GM21381 (cell line): ENCODE results near the gene C14orf39.

Experiments
- ATAC-seq: cut with Tn5 transposase; IDR thresholded peaks from one replicate; pipeline ENCODE4 v1.9.1; 2021; ENCODE audit warnings: mild to moderate bottlenecking, moderate library complexity; ENCODE audit not compliant: unreplicated experiment

C14orf39 gene, protein sequence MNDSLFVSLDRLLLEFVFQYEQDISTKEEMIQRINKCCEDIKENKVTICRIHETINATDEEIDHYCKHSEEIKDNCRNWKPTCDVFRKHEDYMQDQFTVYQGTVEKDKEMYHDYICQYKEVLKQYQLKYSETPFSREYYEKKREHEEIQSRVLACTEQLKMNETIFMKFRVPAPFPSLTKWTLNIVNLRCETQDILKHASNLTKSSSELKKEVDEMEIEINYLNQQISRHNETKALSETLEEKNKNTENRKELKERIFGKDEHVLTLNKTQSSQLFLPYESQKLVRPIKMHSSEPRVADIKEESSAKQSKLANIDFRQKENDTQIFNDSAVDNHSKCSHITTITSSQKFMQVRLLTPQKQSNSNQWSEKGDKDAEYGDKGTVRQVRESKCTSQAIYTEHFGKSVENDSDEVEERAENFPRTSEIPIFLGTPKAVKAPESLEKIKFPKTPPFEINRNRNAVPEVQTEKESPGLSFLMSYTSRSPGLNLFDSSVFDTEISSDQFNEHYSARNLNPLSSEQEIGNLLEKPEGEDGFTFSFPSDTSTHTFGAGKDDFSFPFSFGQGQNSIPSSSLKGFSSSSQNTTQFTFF

DNA sequence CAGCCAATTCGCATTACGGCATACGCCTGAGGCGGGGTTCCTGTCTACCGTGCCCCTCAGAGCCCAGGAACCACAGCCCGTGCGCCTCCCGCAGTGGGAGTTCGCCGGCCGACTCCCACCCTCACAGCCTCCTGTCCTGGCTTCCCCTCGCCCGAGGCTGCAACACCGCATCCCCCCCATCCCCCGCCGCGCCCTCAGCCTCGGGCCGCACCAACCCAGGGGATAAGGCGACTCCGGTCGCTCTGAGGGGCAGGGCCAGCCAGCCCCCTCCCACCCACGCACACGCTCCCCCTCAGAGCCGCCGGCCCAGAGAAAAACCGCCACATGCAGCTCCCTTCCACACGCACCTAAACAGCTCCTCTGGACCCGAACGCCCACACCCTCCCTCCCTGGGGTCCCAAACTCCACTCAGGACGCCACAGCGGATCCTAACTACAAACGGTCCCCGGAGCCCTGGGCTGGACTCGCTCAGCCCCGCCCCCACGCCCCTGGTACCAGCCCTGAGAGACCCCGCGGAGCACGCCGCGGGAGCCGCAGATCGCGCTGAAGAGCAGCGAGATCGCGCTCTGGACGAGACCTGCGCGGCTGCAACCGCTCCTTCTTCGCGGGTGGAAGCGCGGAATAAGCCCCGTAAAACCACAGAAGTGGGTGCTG, at the start of gene C14orf39:
TSS of gene C14orf39 (minus strand) at position 466 of the 654 bp plus-strand sequence. CDS start 985 bp downstream, outside the sequence.
- ATAC-seq: no peak

DNA sequence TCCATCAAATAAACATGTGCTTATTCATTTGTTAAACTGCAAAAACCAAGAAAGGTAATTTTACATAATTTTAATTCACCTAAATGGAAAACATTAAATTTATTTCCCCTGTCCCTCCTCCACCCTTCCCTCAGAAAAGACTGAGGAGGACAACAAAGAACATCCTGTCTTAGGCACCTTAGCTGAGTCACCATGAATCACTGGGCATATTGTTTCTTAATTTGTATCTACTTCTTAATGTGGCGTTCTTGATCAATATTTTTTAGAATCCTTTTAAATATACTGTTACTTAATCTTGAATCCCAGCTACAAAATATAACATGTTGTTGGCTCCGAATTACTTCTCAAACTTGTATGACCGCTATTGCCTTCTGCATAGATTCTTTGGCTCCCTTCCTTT, 46.6 kb upstream of the C14orf39 start:
- no peak for ATAC-seq

- ATAC-seq: no peak
Measured at GRCh38 chr14:60515511-60516289, 29.8 kb upstream of the C14orf39 start.

DNA sequence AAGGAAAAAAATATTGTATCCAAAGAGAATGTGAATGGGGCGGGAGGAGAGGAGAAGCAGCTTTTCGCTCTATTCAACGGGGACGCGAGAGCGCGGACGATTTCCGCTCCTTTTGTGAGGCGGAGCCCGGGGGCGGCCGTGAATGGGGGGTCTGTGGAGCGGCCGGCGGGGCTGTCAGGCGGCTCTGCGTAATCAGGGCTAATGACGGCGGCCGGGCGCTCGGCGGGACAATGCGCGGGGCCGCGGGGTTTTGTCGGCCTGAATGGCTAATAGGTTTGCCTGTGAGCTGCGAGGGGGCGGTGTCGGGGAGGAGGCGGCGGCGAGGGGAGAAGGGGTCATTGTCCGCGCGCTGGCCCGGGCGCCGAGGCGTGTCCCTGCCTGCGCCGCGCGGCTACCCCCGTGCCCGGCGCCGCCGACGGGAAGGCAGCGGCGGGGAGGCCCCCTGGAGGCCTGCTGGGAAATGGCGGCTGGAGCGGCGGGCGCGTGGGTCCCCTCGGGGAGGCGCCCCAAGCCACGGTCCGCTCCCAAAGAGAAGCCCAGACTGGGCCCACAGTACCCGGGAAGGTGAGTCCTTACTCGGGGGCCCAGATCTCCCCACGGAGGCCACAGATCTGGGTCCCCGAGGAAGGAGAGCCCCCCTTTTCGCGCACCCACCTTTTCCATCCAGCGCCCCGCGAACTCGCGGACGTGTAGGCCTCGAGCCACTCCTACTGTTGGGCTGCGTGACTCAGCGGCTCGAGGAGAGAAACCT, 29.1 kb upstream of the C14orf39 start:
- peak; percentile 59 for ATAC-seq

DNA sequence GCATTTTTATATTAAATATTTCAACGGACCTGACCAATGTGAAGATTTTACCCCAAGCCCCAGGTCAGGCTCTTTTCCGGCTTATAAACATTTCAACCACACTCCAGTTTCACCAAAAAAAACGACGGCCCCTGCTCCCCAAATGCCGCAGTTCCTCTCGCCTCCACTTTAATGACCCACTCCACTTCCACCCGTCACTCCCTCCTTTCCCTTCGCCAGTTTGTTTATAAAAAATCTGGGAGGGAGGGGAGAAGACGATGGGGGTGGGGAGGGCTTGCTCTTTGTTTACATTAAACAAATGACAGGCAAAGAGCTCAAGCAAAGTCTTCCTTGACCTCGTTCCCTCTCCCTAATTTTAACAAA, 28.5 kb upstream of the C14orf39 start:
- no peak for ATAC-seq

- ATAC-seq: no peak
Measured at GRCh38 chr14:60512973-60513571, 27.2 kb upstream of the C14orf39 start.

DNA sequence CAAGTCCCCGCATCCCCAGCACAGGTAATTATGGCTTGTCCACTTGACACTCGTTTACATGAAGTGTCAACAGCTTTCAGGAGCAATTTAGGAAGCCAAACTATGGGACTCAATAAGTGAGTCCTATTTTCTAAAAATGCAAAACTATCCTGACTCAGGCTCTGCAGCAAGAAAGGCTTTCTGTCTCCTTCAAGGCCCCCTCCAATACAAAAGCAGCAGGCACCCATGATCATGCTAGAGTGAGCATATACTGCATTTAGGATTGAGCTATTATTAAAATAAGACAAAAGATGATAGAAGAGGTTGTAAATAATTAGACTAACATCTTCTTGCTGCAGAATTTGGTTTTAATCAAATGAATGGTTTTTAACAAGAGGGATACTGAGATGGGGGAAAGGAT, 26.3 kb upstream of the C14orf39 start:
- ATAC-seq: no peak

GRCh38 chr14:60510951-60511599, 25.2 kb upstream of the C14orf39 start:
- no peak for ATAC-seq

DNA sequence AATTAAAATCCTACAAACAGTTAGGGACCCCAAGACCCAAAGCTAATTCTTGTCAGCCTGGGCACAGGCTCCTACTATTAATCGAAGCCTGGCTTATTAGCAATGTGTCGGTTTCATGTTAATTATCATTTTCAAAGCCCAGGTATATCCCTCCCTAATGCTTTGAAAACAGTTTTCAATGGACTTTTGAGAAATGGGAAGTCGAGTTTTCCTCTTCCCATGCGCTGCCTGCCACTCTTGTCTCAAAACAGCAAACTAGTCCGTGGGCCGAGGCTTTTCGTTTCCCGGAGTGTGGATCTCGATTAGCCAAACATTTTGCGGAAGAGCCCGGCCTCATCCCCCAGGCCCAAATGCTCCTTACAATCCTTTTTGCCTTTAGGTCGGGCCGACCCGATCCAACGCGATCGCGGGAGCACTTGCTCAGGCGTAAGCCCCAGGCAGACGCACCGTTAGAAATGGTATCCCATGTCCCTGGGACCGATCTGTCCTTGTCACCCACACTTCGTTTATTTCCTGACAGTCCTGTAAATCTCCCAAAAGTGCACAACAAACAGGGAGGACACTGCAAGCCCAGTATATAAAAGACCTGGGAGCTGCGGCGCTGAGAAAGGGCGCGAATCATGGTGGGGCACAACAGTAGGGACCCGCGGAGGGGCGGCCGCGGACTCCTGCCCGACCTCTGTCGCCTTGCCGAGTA, 24.5 kb upstream of the C14orf39 start:
- no peak for ATAC-seq

DNA sequence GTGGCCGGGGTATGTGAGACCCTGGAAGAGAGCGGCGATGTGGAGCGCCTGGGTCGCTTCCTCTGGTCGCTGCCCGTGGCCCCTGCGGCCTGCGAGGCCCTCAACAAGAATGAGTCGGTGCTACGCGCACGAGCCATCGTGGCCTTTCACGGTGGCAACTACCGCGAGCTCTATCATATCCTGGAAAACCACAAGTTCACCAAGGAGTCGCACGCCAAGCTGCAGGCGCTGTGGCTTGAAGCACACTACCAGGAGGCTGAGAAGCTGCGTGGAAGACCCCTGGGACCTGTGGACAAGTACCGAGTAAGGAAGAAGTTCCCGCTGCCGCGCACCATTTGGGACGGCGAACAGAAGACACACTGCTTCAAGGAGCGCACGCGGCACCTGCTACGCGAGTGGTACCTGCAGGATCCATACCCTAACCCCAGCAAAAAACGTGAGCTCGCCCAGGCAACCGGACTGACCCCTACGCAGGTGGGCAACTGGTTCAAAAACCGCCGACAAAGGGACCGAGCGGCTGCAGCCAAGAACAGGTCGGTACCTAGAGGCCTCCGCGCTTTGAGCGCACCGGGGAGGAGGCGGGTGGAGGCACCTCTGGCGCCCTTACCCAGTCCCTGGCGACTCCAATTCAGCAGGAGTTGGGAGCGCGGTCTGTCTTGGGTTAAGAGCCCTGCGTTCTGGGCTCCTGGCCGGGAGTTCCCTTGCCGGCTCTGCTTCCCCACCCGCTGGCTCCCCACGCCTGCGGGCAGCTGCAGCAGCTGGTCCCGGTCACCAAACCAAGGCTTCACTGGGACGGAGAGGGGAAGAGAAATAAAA, 23.8 kb upstream of the C14orf39 start:
- ATAC-seq: no peak

- no peak for ATAC-seq
Measured at GRCh38 chr14:60508707-60509437, 23.0 kb upstream of the C14orf39 start, which contains the start of gene SIX6. TSS of gene SIX6 (plus strand) at chr14:60509146. CDS start at chr14:60509399, 253 bp downstream.

DNA sequence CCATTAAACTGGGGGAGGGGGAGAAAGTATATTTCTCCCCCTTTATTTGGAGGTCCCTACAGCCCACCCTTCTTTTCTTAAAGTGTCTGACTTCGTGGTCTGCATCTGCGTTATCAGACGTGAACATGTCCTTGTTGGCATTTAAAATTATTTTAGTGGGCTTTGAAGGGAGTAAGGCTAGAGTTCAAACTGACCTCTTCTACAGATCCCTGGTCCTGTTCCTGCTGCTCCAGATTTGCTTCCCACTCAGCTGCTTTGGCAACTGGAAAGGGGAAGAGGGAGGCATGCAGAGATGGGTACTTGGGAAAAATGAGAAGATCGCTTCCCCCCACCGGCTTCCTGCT, 22.5 kb upstream of the C14orf39 start:
- ATAC-seq: no peak

GRCh38 chr14:60506985-60507829, 21.3 kb upstream of the C14orf39 start:
- no peak for ATAC-seq

- no peak for ATAC-seq
Measured at GRCh38 chr14:60506462-60506984, 20.7 kb upstream of the C14orf39 start.

DNA sequence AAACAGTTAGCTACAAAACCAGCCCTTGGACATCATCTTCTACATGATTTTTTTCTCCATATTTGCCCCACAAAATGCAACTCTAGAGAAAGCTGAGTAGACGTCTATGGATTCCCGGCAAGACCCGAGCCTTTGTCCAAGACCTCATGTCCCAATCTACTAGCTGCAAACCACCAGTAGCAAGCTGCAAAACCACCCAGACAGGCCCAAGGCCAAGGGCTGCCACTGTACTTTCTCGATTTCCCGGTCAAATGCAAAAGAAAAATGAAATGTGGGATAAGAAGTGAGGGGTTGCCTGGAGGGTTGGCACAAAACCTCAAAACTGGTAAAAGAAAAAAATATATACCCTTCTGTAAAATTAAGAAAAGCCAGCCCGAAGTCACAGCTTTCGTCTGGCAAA, 20.1 kb upstream of the C14orf39 start:
- no peak for ATAC-seq

GRCh38 chr14:60505448-60505847, 19.6 kb upstream of the C14orf39 start:
- ATAC-seq: no peak
